HEK293 (cell line): ENCODE measurements around the gene BCAS3.

Source experiments
- ZNF777 ChIP-seq: fragments of 450-650 bp; formaldehyde crosslinking; IDR thresholded peaks from 2 replicates; pipeline ENCODE4 v1.5.1; 2017; ENCODE audit warnings: missing biosample characterization, missing genetic modification characterization, borderline replicate concordance
- ZNF830 ChIP-seq: fragments of 450-650 bp; IDR thresholded peaks from 2 replicates; pipeline ENCODE4 v1.5.0; 2018; ENCODE audit warnings: missing biosample characterization, missing genetic modification characterization, low read depth, mild to moderate bottlenecking, moderate library complexity
- TF ChIP-seq, protein P1 (sequence below): fragments of 450-650 bp; formaldehyde crosslinking; IDR thresholded peaks from 2 replicates; pipeline ENCODE4 v1.5.1; 2016; ENCODE audit warnings: missing biosample characterization, missing genetic modification characterization

GRCh38 chr17:61397086-61397842 is 719.6 kb downstream of the BCAS3 start:
- TF ChIP-seq, protein P1, sequence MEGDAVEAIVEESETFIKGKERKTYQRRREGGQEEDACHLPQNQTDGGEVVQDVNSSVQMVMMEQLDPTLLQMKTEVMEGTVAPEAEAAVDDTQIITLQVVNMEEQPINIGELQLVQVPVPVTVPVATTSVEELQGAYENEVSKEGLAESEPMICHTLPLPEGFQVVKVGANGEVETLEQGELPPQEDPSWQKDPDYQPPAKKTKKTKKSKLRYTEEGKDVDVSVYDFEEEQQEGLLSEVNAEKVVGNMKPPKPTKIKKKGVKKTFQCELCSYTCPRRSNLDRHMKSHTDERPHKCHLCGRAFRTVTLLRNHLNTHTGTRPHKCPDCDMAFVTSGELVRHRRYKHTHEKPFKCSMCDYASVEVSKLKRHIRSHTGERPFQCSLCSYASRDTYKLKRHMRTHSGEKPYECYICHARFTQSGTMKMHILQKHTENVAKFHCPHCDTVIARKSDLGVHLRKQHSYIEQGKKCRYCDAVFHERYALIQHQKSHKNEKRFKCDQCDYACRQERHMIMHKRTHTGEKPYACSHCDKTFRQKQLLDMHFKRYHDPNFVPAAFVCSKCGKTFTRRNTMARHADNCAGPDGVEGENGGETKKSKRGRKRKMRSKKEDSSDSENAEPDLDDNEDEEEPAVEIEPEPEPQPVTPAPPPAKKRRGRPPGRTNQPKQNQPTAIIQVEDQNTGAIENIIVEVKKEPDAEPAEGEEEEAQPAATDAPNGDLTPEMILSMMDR (tag by site-specific recombination), result no peak
- TF ChIP-seq ZNF777 (no peak), ZNF830 (tag by site-specific recombination) (no peak)
